HG03432 (cell line): ENCODE results near the gene IL16.

Experiments used
- ATAC-seq: cut with Tn5 transposase; IDR thresholded peaks from one replicate; pipeline ENCODE4 v1.9.1; 2021; ENCODE audit warnings: mild to moderate bottlenecking, moderate library complexity; ENCODE audit not compliant: unreplicated experiment

IL16 gene

DNA sequence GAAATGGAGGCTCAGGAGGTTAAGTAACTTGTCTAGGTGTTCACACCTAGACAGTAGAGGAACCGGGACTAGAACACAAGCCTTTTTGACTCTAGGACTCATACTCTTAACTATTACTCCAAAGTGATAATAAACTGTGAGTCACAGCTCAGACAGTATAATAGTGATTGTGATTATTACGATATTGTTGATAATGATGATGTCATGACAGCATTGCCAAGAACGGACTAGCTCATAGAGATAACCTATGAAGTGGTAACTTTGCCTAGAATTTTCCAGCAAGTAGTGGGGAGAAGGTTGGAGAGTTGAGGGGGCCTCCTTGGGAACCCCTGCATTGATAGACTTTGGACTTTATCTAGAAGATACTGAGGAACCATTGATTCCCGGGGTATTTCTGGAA lies 93.2 kb downstream of the IL16 start:
- ATAC-seq = no peak

GRCh38 chr15:81291916-81292522 lies 95.3 kb downstream of the IL16 start:
- no peak for ATAC-seq

DNA sequence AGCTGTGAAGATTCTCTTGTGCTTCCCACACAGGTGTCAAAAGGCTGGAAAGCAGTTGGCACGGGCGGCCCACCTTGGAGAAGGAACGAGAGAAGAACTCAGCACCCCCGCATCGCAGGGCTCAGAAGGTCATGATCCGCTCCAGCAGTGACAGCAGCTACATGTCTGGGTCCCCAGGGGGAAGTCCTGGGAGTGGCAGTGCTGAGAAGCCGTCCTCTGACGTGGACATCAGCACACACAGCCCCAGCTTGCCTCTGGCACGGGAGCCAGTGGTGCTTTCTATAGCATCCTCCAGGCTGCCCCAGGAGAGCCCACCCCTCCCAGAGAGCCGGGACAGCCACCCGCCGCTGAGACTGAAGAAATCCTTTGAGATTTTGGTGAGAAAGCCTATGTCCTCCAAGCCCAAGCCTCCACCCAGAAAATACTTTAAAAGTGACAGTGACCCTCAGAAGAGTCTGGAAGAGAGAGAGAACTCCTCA lies 95.9 kb downstream of the IL16 start:
- peak; percentile 41 for ATAC-seq

DNA sequence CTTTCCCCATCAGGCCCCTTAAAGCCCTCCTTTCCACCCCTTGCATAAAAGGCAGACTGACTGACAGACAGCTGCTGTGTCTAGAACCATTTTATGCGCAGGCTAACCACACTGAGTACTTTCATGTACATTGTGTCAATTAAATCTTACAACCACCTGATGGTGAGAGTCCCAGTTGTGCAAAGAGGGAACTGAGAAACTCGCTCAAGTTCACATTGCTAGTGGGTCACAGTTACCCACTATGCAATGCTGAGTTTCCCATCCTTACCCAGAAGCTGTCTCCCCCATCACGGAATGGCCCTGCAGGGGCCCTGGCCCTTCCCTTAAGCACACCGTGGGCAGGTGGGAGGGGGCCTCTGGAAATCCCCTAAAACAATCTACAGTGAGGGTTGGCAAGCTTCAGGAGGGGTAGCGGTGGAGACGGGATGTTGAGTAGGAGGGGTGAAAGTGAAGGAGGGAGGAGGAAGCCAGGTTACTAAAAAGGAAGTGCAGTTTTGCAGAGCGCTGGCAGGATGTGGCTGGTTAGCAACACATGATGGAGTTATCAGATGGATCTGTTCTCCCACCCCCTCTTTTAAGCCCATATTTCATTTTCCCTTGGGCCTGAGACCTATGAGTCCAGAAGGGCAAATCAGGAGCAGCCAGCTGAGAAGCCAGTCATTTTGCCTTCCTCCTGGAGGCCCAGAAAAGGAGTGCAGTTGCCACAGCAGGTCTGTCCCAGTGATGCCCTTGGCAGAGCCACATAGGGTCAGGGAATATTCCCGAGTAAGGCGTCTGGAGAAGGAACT lies 97.2 kb downstream of the IL16 start:
- ATAC-seq = peak; percentile 68

DNA sequence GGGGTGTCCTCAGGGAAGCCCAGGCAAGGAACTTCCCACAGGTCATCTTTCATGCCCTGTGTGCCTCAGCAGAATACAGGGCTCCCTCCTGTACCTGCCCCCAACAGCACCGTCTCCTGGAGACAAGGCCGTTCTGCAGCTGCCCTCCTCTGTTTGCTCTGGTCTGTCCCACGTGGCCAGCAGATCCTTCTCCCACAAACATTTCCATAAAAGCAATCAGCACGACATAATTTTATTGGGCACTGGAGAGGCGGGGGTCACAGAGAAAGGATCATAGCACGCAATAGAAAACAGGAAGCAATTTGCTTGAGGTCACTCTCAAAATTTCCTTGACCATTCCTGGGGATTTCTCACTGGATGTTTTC lies 97.8 kb downstream of the IL16 start:
- ATAC-seq = no peak

DNA sequence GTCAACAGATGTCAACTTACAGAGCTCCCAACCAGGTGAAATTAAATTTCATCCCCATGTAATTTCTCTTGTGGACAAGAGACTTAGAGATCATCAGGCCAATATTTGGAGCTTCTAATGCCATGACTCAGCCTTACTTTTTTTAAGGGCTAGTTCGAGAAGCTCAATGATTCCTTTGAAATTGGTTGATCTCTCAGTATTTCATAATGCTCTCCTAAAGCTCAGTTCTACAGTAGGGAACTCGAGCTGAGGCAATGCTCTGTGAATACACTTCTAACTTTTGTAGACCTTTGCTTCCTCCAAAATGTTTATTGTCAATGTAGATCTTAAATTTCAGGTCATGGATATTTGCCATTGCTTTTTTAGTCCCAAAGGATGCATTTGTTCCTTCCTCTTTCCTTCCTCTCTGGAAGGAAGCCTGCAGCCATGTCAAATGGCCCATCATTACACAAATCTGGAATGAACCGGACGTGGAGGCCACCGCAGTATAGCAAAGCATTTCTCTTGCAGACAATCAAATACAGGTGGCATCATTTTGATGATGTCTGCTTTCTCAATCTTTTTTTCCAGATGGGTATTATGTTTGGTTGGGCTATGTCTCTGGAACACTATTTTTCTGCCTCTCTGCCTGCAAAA lies 98.9 kb downstream of the IL16 start:
- no peak for ATAC-seq

GRCh38 chr15:81296186-81296585 lies 99.5 kb downstream of the IL16 start:
- ATAC-seq = no peak

DNA sequence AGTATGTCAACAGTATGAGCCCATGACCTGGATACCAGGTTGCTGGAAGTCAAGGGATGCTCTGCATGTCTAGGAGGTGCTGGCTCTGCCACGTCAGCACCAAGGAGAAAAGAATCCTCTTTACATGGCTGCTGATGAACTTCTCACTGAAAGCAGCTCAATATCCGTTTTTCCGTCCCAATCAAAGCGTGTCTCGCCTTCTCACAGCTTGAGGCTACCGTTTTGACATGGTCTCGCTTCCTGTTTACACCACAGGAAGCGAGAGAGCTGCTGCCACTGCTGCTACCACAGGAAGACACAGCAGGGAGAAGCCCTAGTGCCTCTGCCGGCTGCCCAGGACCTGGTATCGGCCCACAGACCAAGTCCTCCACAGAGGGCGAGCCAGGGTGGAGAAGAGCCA lies 100.0 kb downstream of the IL16 start:
- peak; percentile 39 for ATAC-seq

DNA sequence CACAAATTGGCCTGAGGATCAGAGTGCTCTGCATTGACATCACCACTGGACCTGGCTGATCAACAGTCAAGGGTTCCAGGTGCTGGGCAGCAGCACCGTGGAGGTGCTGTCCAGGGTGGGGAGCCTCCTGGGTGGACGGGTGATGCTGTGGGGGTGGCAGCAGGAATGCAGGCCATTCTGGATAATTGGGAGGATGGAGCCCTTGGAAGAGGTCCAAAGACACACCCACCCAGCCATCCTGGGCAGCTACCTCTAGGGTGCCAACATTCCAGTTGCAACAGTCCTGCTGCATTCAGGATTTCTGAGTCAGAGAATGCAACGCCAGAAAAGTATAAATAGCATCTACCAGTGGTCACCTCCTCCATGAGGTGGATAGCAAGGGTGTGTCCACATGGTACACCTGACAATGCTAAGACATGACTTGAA lies 100.5 kb downstream of the IL16 start:
- no peak for ATAC-seq

- no peak for ATAC-seq
Observed at GRCh38 chr15:81297603-81298575, 101.2 kb downstream of the IL16 start.

GRCh38 chr15:81298611-81299010 lies 101.9 kb downstream of the IL16 start:
- no peak for ATAC-seq

DNA sequence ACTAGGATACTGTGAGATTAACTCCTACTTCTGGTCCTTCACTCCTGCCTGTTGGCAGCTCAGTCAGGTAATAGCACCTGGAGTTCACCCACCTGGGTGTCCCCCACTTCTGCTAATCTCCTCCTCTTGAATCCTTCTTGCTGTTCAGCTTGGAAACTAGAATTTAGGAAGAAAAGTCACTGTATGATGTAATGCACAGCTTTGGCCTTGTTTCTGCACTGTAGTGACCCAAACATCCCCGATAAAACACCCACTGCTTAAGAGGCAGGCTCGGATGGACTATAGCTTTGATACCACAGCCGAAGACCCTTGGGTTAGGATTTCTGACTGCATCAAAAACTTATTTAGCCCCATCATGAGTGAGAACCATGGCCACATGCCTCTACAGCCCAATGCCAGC lies 102.5 kb downstream of the IL16 start:
- no peak for ATAC-seq

- no peak for ATAC-seq
Observed at GRCh38 chr15:81299630-81300273, 103.1 kb downstream of the IL16 start.

GRCh38 chr15:81301385-81301784 lies 104.7 kb downstream of the IL16 start:
- ATAC-seq = peak; percentile 20

- ATAC-seq = peak; percentile 89
Observed at GRCh38 chr15:81301815-81302399, 105.2 kb downstream of the IL16 start.

DNA sequence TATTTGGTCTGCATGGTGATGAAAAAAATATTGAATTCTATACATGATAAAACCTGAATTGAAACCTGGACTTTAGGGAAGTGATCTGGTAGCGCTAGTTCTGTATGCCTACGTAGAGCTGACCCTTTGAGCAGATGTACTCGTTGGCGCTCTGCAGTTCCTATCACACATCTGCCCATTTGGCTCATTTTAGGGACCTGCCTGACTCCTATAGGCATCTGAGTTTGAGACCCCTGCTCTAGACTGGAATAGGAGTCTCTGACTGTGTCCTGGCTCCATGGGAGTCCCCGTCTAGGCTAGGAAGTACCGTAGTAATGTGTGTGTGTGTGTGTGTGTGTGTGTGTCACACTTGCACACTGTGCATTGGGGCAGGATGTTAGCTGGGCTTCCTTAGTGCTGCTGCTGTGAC lies 106.0 kb downstream of the IL16 start:
- no peak for ATAC-seq

GRCh38 chr15:81303244-81304225 lies 106.9 kb downstream of the IL16 start:
- ATAC-seq = no peak

- ATAC-seq = no peak
Observed at GRCh38 chr15:81304226-81304625, 107.5 kb downstream of the IL16 start.

- no peak for ATAC-seq
Observed at GRCh38 chr15:81308260-81308659, 111.6 kb downstream of the IL16 start.
